MV-4-11 (cell line): ENCODE measurements around the gene PIM3.
A peak's percentile ranks its signal among the peaks of the same experiment; 100 is the strongest.

Source experiments
- DNase-seq: peaks from one replicate; lab custom pipeline; 2025; lab: John Stamatoyannopoulos, UW

PIM3 gene

GRCh38 chr22:49991907-49992533, 31.4 kb downstream of the PIM3 start:
- no peak for DNase-seq

- peak; percentile 53 for DNase-seq
Measured at GRCh38 chr22:49992921-49993648, 32.5 kb downstream of the PIM3 start.

- no peak for DNase-seq
Measured at GRCh38 chr22:49993649-49994360, 33.2 kb downstream of the PIM3 start.

- no peak for DNase-seq
Measured at GRCh38 chr22:49994361-49995040, 33.9 kb downstream of the PIM3 start.

- no peak for DNase-seq
Measured at GRCh38 chr22:49995041-49995360, 34.4 kb downstream of the PIM3 start.

GRCh38 chr22:49995361-49996118, 35.0 kb downstream of the PIM3 start:
- no peak for DNase-seq

GRCh38 chr22:49996119-49996517, 35.5 kb downstream of the PIM3 start:
- no peak for DNase-seq

- DNase-seq, result no peak
Measured at GRCh38 chr22:49996518-49997250, 36.1 kb downstream of the PIM3 start.

GRCh38 chr22:49997251-49997599, 36.7 kb downstream of the PIM3 start:
- DNase-seq, result no peak

GRCh38 chr22:49997932-49998717, 37.6 kb downstream of the PIM3 start:
- no peak for DNase-seq

- DNase-seq, result no peak
Measured at GRCh38 chr22:49998718-49999062, 38.1 kb downstream of the PIM3 start.

- no peak for DNase-seq
Measured at GRCh38 chr22:49999063-49999945, 38.7 kb downstream of the PIM3 start.

- no peak for DNase-seq
Measured at GRCh38 chr22:49999946-50000586, 39.5 kb downstream of the PIM3 start.

GRCh38 chr22:50000587-50001387, 40.2 kb downstream of the PIM3 start:
- no peak for DNase-seq

GRCh38 chr22:50001388-50002231, 41.0 kb downstream of the PIM3 start:
- DNase-seq, result no peak

- DNase-seq, result no peak
Measured at GRCh38 chr22:50002791-50003190, 42.2 kb downstream of the PIM3 start.

- DNase-seq, result peak; percentile 57
Measured at GRCh38 chr22:50004918-50005317, 44.3 kb downstream of the PIM3 start.
